Lower lobe of right lung (tissue), 2 donors: Measurements from ENCODE around the gene DHRSX. TPM values are rescaled to one million over a fixed set of nuclear protein-coding genes. Genes with fewer than 3 reads are reported as not detected.
"Not testable (repeated sequence)": the region's sequence is repeated elsewhere in the genome, so short reads cannot be mapped to it uniquely, and the experiment has no call there.

Source experiments
- ATAC-seq, 2 donors: fragments of 200-7000 bp; cut with Tn5 transposase; one replicate each; pipeline ENCODE4 v1.9.1; 2020 to 2022; ENCODE audit warnings: mild to moderate bottlenecking in 2 of 2, moderate library complexity in 2 of 2
- DNase-seq: peaks from one replicate; pipeline ENCODE4 v3.0.0-alpha.2; 2020
- H3K27ac ChIP-seq: fragments of 200-600 bp; one replicate; pipeline ENCODE4 v1.8.0; 2022
- H3K27me3 ChIP-seq: fragments of 200-600 bp; one replicate; pipeline ENCODE4 v1.8.0; 2022; ENCODE audit warnings: low read depth
- H3K36me3 ChIP-seq: fragments of 200-600 bp; one replicate; pipeline ENCODE4 v1.8.0; 2022; ENCODE audit warnings: mild to moderate bottlenecking
- H3K4me1 ChIP-seq: fragments of 200-600 bp; one replicate; pipeline ENCODE4 v1.8.0; 2022
- H3K4me3 ChIP-seq: fragments of 200-600 bp; one replicate; pipeline ENCODE4 v1.8.0; 2022; ENCODE audit warnings: mild to moderate bottlenecking
- H3K9me3 ChIP-seq: fragments of 200-600 bp; one replicate; pipeline ENCODE4 v1.8.0; 2022
- intact Hi-C: fragments of 100-400 bp; cut with DNase I; formaldehyde crosslinking; loops from one replicate; pipeline ENCODE4 v1.11.0; 2022
- total RNA-seq: library from RNA; stranded (reverse); fragmentation: NEBNext Ultra II Directional; extraction: Animal tissue kit (Norgen Biotek cat#: 25700); gene quantifications from one replicate; pipeline ENCODE4 v1.2.1, GENCODE V29; 2021
- TF ChIP-seq, protein P1 (sequence below): fragments of 200-600 bp; IDR thresholded peaks from one replicate; pipeline ENCODE4 v1.8.0; 2022; ENCODE audit warnings: antibody characterized with exemption, mild to moderate bottlenecking
- donor health status: DM: no; HTN: yes; CAD: no; lungs with severe emphysema.

DHRSX gene
- total RNA-seq, 1 donor from 2014 or later, result 31.9 TPM

DNA sequence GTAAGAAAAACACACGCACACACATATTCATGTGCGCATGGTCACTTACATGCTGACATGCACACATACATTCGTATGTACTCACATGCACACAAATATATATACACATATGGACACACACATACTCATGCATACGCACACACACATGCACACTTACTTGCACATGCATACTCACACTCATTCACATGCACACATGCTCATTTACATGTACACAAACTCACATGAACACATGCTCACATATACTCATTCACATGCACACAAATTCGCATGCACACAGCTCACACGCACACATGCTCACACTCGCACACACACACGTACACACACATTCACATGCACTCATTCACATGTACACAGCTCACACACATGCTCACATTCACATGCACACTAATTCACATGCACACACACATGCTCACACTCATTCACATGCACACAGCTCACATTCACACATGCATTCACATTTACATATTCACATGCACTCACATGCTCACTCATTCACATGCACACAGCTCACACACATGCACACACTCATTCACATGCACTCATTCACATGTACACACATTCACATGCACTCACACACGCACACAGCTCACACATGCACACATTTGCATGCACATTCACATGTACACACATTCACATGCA is 276.1 kb downstream of the DHRSX start:
- no peak overlapping the region for H3K4me3 ChIP-seq
- ATAC-seq, result no peak
- peaks cover 7% of the 10 kb centered on the region for H3K36me3 ChIP-seq
- H3K27ac ChIP-seq, result no peak overlapping the region
- no peaks in the 10 kb centered on the region for H3K27me3 ChIP-seq
- DNase-seq, result no peak
- peaks cover 6% of the 10 kb centered on the region for H3K9me3 ChIP-seq
- intact Hi-C loops, result no loop called here
- no peaks in the 10 kb centered on the region for H3K4me1 ChIP-seq
- TF ChIP-seq, protein P1, sequence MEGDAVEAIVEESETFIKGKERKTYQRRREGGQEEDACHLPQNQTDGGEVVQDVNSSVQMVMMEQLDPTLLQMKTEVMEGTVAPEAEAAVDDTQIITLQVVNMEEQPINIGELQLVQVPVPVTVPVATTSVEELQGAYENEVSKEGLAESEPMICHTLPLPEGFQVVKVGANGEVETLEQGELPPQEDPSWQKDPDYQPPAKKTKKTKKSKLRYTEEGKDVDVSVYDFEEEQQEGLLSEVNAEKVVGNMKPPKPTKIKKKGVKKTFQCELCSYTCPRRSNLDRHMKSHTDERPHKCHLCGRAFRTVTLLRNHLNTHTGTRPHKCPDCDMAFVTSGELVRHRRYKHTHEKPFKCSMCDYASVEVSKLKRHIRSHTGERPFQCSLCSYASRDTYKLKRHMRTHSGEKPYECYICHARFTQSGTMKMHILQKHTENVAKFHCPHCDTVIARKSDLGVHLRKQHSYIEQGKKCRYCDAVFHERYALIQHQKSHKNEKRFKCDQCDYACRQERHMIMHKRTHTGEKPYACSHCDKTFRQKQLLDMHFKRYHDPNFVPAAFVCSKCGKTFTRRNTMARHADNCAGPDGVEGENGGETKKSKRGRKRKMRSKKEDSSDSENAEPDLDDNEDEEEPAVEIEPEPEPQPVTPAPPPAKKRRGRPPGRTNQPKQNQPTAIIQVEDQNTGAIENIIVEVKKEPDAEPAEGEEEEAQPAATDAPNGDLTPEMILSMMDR, result no peak

DNA sequence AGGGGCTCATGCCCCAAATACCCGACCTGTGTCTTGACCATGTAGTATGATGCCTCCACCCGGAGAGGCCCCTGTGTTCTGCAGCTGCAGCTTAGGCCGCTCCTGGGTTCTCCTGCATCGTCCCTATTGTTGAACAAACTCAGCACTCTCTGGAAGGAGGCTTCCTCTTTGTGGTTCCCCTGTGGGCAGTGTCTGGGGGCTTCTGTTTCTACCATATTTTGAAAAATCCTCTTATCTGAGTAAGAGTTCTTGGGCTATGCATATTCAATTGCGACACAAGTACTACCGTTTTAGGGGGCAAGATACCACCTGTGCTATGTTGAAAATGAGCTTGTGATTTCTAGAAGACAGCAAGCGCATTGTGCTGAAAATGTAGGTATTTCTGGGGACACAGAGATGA is 276.6 kb downstream of the DHRSX start:
- H3K27me3 ChIP-seq, result no peaks in the 10 kb centered on the region
- intact Hi-C loops, result no loop called here
- no peak overlapping the region for H3K27ac ChIP-seq
- TF ChIP-seq, protein P1, result no peak
- DNase-seq (no peak), ATAC-seq (no peak)
- peaks cover 12% of the 10 kb centered on the region for H3K9me3 ChIP-seq
- no peak overlapping the region for H3K4me3 ChIP-seq
- H3K36me3 ChIP-seq, result peaks cover under 1% of the 10 kb centered on the region
- no peaks in the 10 kb centered on the region for H3K4me1 ChIP-seq

DNA sequence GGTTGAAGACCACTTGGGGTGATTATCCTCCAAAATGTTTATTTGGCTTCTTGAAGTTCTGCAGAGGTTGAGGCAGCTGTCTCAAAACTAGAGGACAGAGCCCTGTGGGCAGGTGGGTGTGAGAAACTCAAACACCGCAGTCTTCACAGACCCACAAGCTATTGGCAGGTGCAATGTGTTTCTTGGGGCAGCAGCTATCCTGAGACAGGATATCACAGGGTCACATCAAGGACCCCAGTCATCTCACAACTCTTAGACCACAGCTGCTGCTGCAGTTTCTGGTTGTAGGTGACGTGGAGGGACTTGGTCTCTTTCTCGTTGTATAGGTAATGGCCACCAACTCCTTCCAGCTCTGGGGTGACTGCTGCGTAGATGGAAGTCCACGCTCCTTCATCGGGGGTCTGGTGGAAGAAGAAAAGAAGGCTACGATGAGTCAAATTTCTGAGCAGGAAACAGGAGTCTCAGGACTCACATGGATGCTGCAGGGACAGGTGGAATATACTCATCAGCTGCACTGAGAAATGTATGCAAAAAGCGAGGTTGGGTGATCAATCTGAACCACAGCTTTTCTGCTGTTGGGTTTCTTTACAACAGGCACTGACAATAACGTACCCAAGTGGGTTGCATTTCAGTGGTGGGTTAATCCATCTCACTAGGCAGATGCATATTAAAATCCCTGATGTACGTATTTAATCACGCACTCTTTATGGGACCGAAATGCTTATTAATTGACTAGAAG is 279.8 kb downstream of the DHRSX start:
- Histone ChIP-seq H3K4me3 (no peak overlapping the region), H3K27me3 (no peaks in the 10 kb centered on the region), H3K36me3 (no peaks in the 10 kb centered on the region), H3K27ac (no peak overlapping the region), H3K9me3 (peaks cover 20% of the 10 kb centered on the region), H3K4me1 (no peaks in the 10 kb centered on the region)
- ATAC-seq (no peak), DNase-seq (no peak)
- TF ChIP-seq, protein P1, result no peak
- intact Hi-C loops, result no loop called here

DNA sequence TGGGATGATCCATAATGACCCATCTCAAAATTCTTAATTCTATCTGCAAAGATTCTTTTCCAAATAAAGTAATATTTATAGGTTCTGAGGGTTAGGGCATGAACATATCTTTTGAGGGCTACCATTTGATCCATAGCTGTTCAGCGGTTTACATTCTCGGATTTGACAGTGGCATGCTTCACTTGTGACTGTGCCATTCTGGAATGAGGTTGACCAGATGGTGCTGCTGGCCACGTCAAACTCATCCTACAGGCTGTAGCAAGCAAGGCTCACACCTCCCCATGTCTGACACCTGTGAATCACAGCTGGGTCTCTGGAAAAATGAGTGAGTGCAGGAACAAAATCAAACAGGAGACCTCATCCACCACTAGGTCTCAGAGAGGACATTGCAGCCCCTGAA is 280.5 kb downstream of the DHRSX start:
- Histone ChIP-seq H3K27me3 (no peaks in the 10 kb centered on the region), H3K36me3 (no peaks in the 10 kb centered on the region), H3K9me3 (peaks cover 20% of the 10 kb centered on the region), H3K27ac (no peak overlapping the region), H3K4me3 (no peak overlapping the region), H3K4me1 (no peaks in the 10 kb centered on the region)
- ATAC-seq (no peak), DNase-seq (no peak)
- intact Hi-C loops, result no loop called here
- TF ChIP-seq, protein P1, result no peak

DNA sequence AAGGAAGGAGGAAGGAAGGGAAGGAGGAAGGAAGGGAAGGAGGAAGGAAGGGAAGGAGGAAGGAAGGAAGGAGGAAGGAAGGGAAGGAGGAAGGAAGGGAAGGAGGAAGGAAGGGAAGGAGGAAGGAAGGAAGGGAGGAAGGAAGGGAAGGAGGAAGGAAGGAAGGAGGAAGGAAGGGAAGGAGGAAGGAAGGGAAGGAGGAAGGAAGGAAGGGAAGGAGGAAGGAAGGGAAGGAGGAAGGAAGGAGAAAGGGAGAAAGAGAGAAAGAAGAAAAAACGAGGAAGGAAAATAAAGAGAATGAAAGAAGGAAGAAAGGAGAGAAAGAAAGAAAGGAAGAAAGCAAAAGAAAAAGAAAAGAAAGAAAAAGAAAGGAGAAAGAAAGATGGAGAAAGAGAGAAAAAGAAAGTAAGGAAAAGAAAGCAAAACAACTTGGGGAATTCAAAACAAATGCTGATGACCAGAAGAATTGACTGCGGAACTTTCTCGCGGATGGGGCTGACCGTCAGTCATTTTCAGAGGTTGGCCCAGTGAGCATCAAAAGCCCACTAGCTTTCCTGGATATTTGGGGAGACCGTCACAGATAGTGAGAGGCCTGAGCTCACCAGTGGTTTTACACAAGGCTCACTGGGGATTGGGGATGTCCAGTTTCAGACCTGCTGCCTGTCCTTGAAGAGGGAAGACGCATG is 286.5 kb downstream of the DHRSX start:
- H3K4me3 ChIP-seq, intact Hi-C loops, H3K4me1 ChIP-seq, H3K27ac ChIP-seq, DNase-seq, ATAC-seq, H3K36me3 ChIP-seq, H3K27me3 ChIP-seq: not testable (repeated sequence)
- H3K9me3 ChIP-seq, result peaks cover 19% of the 10 kb centered on the region

DNA sequence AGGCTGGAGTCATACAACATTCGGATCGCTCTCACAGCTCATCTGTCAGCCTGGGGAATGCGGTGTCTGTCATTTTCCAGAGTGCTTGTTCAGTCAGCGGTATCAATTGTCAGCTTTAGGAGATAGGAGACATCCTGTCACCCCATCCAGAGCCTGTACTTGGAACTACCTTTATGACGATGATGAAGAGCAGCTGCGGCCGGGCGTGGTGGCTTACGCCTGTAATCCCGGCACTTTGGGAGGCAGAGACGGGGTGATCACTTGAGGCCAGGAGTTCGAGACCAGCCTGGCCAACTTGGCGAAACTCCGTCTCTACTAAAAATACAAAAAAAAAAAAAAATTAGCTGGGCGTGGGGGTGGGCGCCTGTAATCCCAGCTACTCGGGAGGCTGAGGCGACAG is 289.1 kb downstream of the DHRSX start:
- intact Hi-C loops, H3K36me3 ChIP-seq, H3K9me3 ChIP-seq, H3K4me1 ChIP-seq, H3K27ac ChIP-seq, H3K27me3 ChIP-seq, ATAC-seq, DNase-seq, H3K4me3 ChIP-seq: not testable (repeated sequence)
